GM13977 (cell line): Measurements from ENCODE around the gene COL13A1.

Experiments
- DNase-seq: peaks from one replicate; pipeline ENCODE4 v3.0.0; 2012; ENCODE audit warnings: low spot score
- CTCF ChIP-seq: IDR thresholded peaks from 2 replicates; pipeline ENCODE4 v1.5.1; 2012; ENCODE audit warnings: mild to moderate bottlenecking, control low read depth; ENCODE audit not compliant: insufficient read depth; ENCODE audit errors: extremely low read depth, missing control alignments
- in situ Hi-C: fragments of 300-500 bp; cut with MboI; formaldehyde crosslinking; loops from one replicate; pipeline ENCODE4 v1.12.0; 2022; ENCODE audit warnings: low sequenced_read_pairs, low pct_unique_long_range_greater_than_20kb, mixed read lengths, inconsistent platforms; ENCODE audit not compliant: unreplicated experiment

The COL13A1 gene

GRCh38 chr10:69847883-69848282 is 46.2 kb downstream of the COL13A1 start:
- no peak for TF ChIP-seq CTCF
- DNase-seq = no peak
- in situ Hi-C loops = no loop called here

- in situ Hi-C loops = no loop called here
These were observed 46.7 kb downstream of the COL13A1 start for GRCh38 chr10:69848454-69848853.

GRCh38 chr10:69849825-69850224 is 48.1 kb downstream of the COL13A1 start:
- DNase-seq = no peak
- TF ChIP-seq CTCF = no peak
- in situ Hi-C loops = no loop called here

More at GRCh38 chr10:69848454-69848853, 46.7 kb downstream of the COL13A1 start:
- DNase-seq = no peak
- TF ChIP-seq CTCF = no peak

GRCh38 chr10:69850440-69850839 is 48.7 kb downstream of the COL13A1 start:
- DNase-seq = no peak
- no peak for TF ChIP-seq CTCF
- in situ Hi-C loops = no loop called here

GRCh38 chr10:69851306-69851705 is 49.6 kb downstream of the COL13A1 start:
- in situ Hi-C loops = no loop called here
- no peak for TF ChIP-seq CTCF
- DNase-seq = no peak

- no peak for DNase-seq
- in situ Hi-C loops = no loop called here
- no peak for TF ChIP-seq CTCF
These were observed 51.4 kb downstream of the COL13A1 start for GRCh38 chr10:69853064-69853463.
